ENCODE results near the gene TRPC6.

Gene TRPC6

GRCh38 chr11:101516546-101516945 is 67.3 kb downstream of the TRPC6 start:
- Histone ChIP-seq H3K4me1 (ENCODE audit: insufficient read depth, low read length, poor library complexity, severe bottlenecking) (no peaks in the 10 kb centered on the region), H3K27me3 (ENCODE audit: insufficient read depth, low read length, poor library complexity, severe bottlenecking) (no peaks in the 10 kb centered on the region), H3K4me3 (ENCODE audit: low read length, poor library complexity, severe bottlenecking) (no peak overlapping the region), H4K20me1 (ENCODE audit: insufficient read depth, low read length, poor library complexity, severe bottlenecking) (no peaks in the 10 kb centered on the region), H3K79me2 (ENCODE audit: insufficient read depth, low read length) (no peaks in the 10 kb centered on the region), H3F3A (ENCODE audit: low read depth) (no peaks in the 10 kb centered on the region), H3K36me3 (ENCODE audit: insufficient read depth, low read length) (no peaks in the 10 kb centered on the region), H2AFZ (ENCODE audit: low read length) (no peak overlapping the region), H3K9me3 (ENCODE audit: insufficient read depth, low read depth, low read length) (no peaks in the 10 kb centered on the region), H3K9ac (ENCODE audit: low read depth, low read length, poor library complexity, severe bottlenecking) (no peak overlapping the region), H3K9me2 (replicated peaks; ENCODE audit: low read depth, low read length) (no peaks in the 10 kb centered on the region), H3K4me2 (ENCODE audit: low read depth, low read length, poor library complexity, severe bottlenecking) (no peak overlapping the region)
- TF ChIP-seq EZH2phosphoT487 (IDR thresholded peaks at IDR 0.05; ENCODE audit: borderline replicate concordance) (no peak), CTCF (conservative IDR thresholded peaks at IDR 0.05; ENCODE audit: low read length) (no peak)

GRCh38 chr11:101511065-101511464 is 72.7 kb downstream of the TRPC6 start:
- no peaks in the 10 kb centered on the region for H3K27me3 ChIP-seq (ENCODE audit: insufficient read depth, low read length, poor library complexity, severe bottlenecking)
- H3K9ac ChIP-seq (ENCODE audit: low read depth, low read length, poor library complexity, severe bottlenecking): no peak overlapping the region
- TF ChIP-seq CTCF (conservative IDR thresholded peaks at IDR 0.05; ENCODE audit: low read length): no peak
- TF ChIP-seq EZH2phosphoT487 (IDR thresholded peaks at IDR 0.05; ENCODE audit: borderline replicate concordance): no peak
- no peaks in the 10 kb centered on the region for H4K20me1 ChIP-seq (ENCODE audit: insufficient read depth, low read length, poor library complexity, severe bottlenecking)
- no peak overlapping the region for H2AFZ ChIP-seq (ENCODE audit: low read length)
- H3K36me3 ChIP-seq (ENCODE audit: insufficient read depth, low read length): no peaks in the 10 kb centered on the region
- no peak overlapping the region for H3K4me2 ChIP-seq (ENCODE audit: low read depth, low read length, poor library complexity, severe bottlenecking)
- no peaks in the 10 kb centered on the region for H3K79me2 ChIP-seq (ENCODE audit: insufficient read depth, low read length)
- no peaks in the 10 kb centered on the region for H3K9me2 ChIP-seq (replicated peaks; ENCODE audit: low read depth, low read length)
- no peaks in the 10 kb centered on the region for H3F3A ChIP-seq (ENCODE audit: low read depth)
- H3K4me1 ChIP-seq (ENCODE audit: insufficient read depth, low read length, poor library complexity, severe bottlenecking): no peaks in the 10 kb centered on the region
- no peaks in the 10 kb centered on the region for H3K9me3 ChIP-seq (ENCODE audit: insufficient read depth, low read depth, low read length)
- H3K4me3 ChIP-seq (ENCODE audit: low read length, poor library complexity, severe bottlenecking): no peak overlapping the region

- Histone ChIP-seq H3K36me3 (ENCODE audit: insufficient read depth, low read length) (no peaks in the 10 kb centered on the region), H3K9me3 (ENCODE audit: insufficient read depth, low read depth, low read length) (no peaks in the 10 kb centered on the region), H3K9me2 (replicated peaks; ENCODE audit: low read depth, low read length) (no peaks in the 10 kb centered on the region), H3F3A (ENCODE audit: low read depth) (no peaks in the 10 kb centered on the region), H3K9ac (ENCODE audit: low read depth, low read length, poor library complexity, severe bottlenecking) (no peak overlapping the region), H3K4me2 (ENCODE audit: low read depth, low read length, poor library complexity, severe bottlenecking) (no peak overlapping the region), H3K4me3 (ENCODE audit: low read length, poor library complexity, severe bottlenecking) (no peak overlapping the region), H2AFZ (ENCODE audit: low read length) (no peak overlapping the region), H3K27me3 (ENCODE audit: insufficient read depth, low read length, poor library complexity, severe bottlenecking) (no peaks in the 10 kb centered on the region), H3K4me1 (ENCODE audit: insufficient read depth, low read length, poor library complexity, severe bottlenecking) (no peaks in the 10 kb centered on the region), H4K20me1 (ENCODE audit: insufficient read depth, low read length, poor library complexity, severe bottlenecking) (no peaks in the 10 kb centered on the region), H3K79me2 (ENCODE audit: insufficient read depth, low read length) (no peaks in the 10 kb centered on the region)
- no peak for TF ChIP-seq EZH2phosphoT487 (IDR thresholded peaks at IDR 0.05; ENCODE audit: borderline replicate concordance)
- TF ChIP-seq CTCF (conservative IDR thresholded peaks at IDR 0.05; ENCODE audit: low read length): no peak
Measured at GRCh38 chr11:101510591-101510990, 73.2 kb downstream of the TRPC6 start.
